ELF-1 (cell line): ENCODE measurements around the gene AKR1E2.

Source experiments
- DNase-seq: peaks from one replicate; pipeline ENCODE4 v3.0.0-alpha.2; 2016; ENCODE audit warnings: low read depth, low spot score

Gene AKR1E2

GRCh38 chr10:4825868-4826791, at the start of gene AKR1E2:
Gene AKR1E2, plus strand, starts transcription at chr10:4826207. Its CDS starts 118 bp downstream, at chr10:4826325.
- DNase-seq: peak; percentile 89

GRCh38 chr10:4776234-4776638, 49.8 kb upstream of the AKR1E2 start:
- no peak for DNase-seq

- DNase-seq: no peak
These were observed 47.2 kb upstream of the AKR1E2 start for GRCh38 chr10:4778761-4779160.

- DNase-seq: no peak
These were observed 45.9 kb upstream of the AKR1E2 start for GRCh38 chr10:4780091-4780490.

- DNase-seq: no peak
These were observed 45.2 kb upstream of the AKR1E2 start for GRCh38 chr10:4780782-4781181.

- DNase-seq: no peak
These were observed 44.1 kb upstream of the AKR1E2 start for GRCh38 chr10:4781955-4782354.

- DNase-seq: no peak
These were observed 41.2 kb upstream of the AKR1E2 start for GRCh38 chr10:4784667-4785333.

- DNase-seq: no peak
These were observed 39.8 kb upstream of the AKR1E2 start for GRCh38 chr10:4786043-4786839.

GRCh38 chr10:4790045-4790444, 36.0 kb upstream of the AKR1E2 start:
- no peak for DNase-seq

- DNase-seq: no peak
These were observed 35.1 kb upstream of the AKR1E2 start for GRCh38 chr10:4790922-4791321.

- no peak for DNase-seq
These were observed 33.6 kb upstream of the AKR1E2 start for GRCh38 chr10:4792381-4792780.

- no peak for DNase-seq
These were observed 24.6 kb upstream of the AKR1E2 start for GRCh38 chr10:4801405-4801804.

GRCh38 chr10:4802711-4803487, 23.1 kb upstream of the AKR1E2 start:
- DNase-seq: no peak

GRCh38 chr10:4803822-4804221, 22.2 kb upstream of the AKR1E2 start:
- DNase-seq: no peak

- DNase-seq: no peak
These were observed 21.5 kb upstream of the AKR1E2 start for GRCh38 chr10:4804465-4804864.

GRCh38 chr10:4806534-4806933, 19.5 kb upstream of the AKR1E2 start:
- DNase-seq: no peak

GRCh38 chr10:4807761-4808507, 18.1 kb upstream of the AKR1E2 start:
- DNase-seq: no peak

- DNase-seq: no peak
These were observed 16.9 kb upstream of the AKR1E2 start for GRCh38 chr10:4809156-4809555.

- no peak for DNase-seq
These were observed 15.9 kb upstream of the AKR1E2 start for GRCh38 chr10:4810092-4810491.

GRCh38 chr10:4812046-4812445, 14.0 kb upstream of the AKR1E2 start:
- no peak for DNase-seq

GRCh38 chr10:4813023-4813422, 13.0 kb upstream of the AKR1E2 start:
- peak; percentile 26 for DNase-seq
